Heart left ventricle (tissue), 13 donors: ENCODE data around the gene FAXC.

Experiments used
- POLR2A ChIP-seq, 2 donors: fragments of 450-650 bp; IDR thresholded peaks; one replicate each; pipeline ENCODE4 v1.6.1; 2017; ENCODE audit warnings: antibody characterized with exemption in 2 of 2, mild to moderate bottlenecking in 2 of 2, moderate library complexity in 2 of 2
- TF ChIP-seq, protein P1 (sequence below), 12 donors: fragments of 200-600 bp; sonication (generic) in 4 of 12; IDR thresholded peaks; one replicate each; pipeline versions ENCODE4 v1.5.0 to v1.8.0; 2018 to 2022; ENCODE audit warnings: antibody characterized with exemption in 12 of 12, mild to moderate bottlenecking in 5 of 12
- donor health status: ischemic (EF 13 %, LVEDD 7.1; RV severe dilation, severe dysfunction).
- donor health status: DM: no; HTN: yes; CAD: no.
- donor health status: DM: no; HTN: no; CAD: no.
- donor health status: ischemic (EF 25% LVEDD 6.9; RV normal size, moderate dysfunction).
- donor health status: ischemic (EF 25% LVEDD 5.7; RV mildly dilated, moderate dysfunction).
- donor health status: ischemic (EF 35%, LVEDD 5.7; RV mildly dilated, moderate dysfunction).
- donor health status: nonischemic (EF 11% LVEDD 7.7; RV severe dilation, severe dysfunction).
- donor health status: DM: yes; HTN: yes; CAD: no.
- donor health status: PGD.
- donor health status: ischemic (EF 29% LVEDD 5.4; RV normal size, mild dysfunction).
- donor health status: nonischemic (EF 23%, LVEDD 6.1; RV moderate dilation, normal function).

DNA sequence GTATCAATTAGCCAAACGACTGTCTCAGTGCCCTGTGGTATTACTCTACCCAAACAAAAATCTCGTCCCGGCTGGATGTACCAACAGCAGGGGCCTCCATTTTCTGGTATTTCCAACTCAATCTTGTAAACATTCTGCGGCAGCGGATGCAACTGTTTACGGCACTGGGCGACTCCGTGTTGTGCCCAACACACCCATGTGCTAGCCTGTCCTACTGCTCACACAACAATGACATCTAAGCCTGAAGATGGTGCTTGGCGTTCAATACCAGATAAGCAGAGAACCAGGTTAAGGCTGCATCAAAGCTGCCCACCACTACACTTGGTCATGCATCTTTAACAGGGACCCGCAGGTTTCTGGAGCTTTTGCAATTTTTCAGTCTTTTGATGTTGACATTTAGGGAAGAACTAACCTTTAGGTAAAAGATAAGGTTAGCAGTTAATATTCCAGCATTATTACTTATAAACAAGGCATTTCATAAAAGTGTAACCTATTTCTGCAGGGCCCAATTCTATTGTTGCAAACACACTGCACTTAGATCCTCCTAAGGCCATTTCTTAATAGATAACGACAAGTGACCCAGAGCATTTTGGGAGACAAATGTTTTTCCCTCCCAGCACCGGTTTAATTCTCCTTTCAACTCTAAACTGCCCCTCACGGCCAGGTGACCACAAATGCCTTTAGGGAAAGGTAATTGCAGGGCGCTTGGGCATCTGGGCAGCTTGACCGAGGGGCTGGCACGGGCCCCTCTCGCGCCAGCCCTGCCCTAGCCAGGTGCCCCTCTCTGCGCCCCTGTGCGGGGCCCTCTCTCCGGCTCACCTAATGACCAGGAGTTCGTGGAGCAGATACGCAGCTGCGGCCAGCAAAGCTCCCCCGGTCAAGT lies 945 bp downstream of the FAXC start:
- TF ChIP-seq, protein P1, sequence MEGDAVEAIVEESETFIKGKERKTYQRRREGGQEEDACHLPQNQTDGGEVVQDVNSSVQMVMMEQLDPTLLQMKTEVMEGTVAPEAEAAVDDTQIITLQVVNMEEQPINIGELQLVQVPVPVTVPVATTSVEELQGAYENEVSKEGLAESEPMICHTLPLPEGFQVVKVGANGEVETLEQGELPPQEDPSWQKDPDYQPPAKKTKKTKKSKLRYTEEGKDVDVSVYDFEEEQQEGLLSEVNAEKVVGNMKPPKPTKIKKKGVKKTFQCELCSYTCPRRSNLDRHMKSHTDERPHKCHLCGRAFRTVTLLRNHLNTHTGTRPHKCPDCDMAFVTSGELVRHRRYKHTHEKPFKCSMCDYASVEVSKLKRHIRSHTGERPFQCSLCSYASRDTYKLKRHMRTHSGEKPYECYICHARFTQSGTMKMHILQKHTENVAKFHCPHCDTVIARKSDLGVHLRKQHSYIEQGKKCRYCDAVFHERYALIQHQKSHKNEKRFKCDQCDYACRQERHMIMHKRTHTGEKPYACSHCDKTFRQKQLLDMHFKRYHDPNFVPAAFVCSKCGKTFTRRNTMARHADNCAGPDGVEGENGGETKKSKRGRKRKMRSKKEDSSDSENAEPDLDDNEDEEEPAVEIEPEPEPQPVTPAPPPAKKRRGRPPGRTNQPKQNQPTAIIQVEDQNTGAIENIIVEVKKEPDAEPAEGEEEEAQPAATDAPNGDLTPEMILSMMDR (IDR thresholded peaks at IDR 0.05) = no peak
- TF ChIP-seq POLR2A (IDR thresholded peaks at IDR 0.05) = no peak
